ENCODE data around the gene AVPR2.

AVPR2 gene

GRCh38 chrX:153903238-153903980, 1.1 kb upstream of the AVPR2 start:
- TF ChIP-seq CTCF (IDR thresholded peaks at IDR 0.05): no peak

- TF ChIP-seq CTCF (IDR thresholded peaks at IDR 0.05): no peak
Measured at GRCh38 chrX:153905481-153906095, 1.1 kb downstream of the AVPR2 start.

- TF ChIP-seq CTCF (IDR thresholded peaks at IDR 0.05): no peak
Measured at GRCh38 chrX:153906126-153906917, 1.8 kb downstream of the AVPR2 start.

- TF ChIP-seq CTCF (IDR thresholded peaks at IDR 0.05): no peak
Measured at GRCh38 chrX:153907456-153907855, 3.0 kb downstream of the AVPR2 start.

- no peak for TF ChIP-seq CTCF (IDR thresholded peaks at IDR 0.05)
Measured at GRCh38 chrX:153908219-153908860, 3.9 kb downstream of the AVPR2 start.

- no peak for TF ChIP-seq CTCF (IDR thresholded peaks at IDR 0.05)
Measured at GRCh38 chrX:153909024-153909979, 4.8 kb downstream of the AVPR2 start.

All from LNCAP (cell line).